HG03571 (cell line): ENCODE data around the gene ERCC1.
"Not testable (repeated sequence)": the region's sequence is repeated elsewhere in the genome, so short reads cannot be mapped to it uniquely, and the experiment has no call there.

Experiments
- ATAC-seq: cut with Tn5 transposase; IDR thresholded peaks from one replicate; pipeline ENCODE4 v1.9.1; 2021; ENCODE audit not compliant: unreplicated experiment

Gene ERCC1

GRCh38 chr19:45431008-45431407 is 7.3 kb upstream of the ERCC1 start:
- not testable (repeated sequence) for ATAC-seq

DNA sequence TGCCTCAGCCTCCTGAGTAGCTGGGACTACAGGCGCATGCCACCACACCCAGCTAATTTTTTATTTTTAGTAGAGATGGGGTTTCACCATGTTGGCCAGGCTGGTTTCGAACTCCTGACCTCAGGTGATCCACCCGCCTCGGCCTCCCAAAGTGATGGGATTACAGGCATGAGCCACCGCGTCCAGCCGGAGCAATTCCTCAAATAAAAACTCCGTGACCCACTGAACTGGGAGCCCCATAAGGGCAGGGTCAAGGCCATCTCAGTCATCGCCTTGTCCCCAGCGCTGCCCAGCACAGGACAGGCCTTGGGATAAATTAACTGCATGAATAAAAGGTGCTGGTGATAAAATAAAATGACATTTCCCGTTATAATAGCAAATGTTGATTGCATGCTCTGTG is 6.2 kb upstream of the ERCC1 start:
- not testable (repeated sequence) for ATAC-seq

DNA sequence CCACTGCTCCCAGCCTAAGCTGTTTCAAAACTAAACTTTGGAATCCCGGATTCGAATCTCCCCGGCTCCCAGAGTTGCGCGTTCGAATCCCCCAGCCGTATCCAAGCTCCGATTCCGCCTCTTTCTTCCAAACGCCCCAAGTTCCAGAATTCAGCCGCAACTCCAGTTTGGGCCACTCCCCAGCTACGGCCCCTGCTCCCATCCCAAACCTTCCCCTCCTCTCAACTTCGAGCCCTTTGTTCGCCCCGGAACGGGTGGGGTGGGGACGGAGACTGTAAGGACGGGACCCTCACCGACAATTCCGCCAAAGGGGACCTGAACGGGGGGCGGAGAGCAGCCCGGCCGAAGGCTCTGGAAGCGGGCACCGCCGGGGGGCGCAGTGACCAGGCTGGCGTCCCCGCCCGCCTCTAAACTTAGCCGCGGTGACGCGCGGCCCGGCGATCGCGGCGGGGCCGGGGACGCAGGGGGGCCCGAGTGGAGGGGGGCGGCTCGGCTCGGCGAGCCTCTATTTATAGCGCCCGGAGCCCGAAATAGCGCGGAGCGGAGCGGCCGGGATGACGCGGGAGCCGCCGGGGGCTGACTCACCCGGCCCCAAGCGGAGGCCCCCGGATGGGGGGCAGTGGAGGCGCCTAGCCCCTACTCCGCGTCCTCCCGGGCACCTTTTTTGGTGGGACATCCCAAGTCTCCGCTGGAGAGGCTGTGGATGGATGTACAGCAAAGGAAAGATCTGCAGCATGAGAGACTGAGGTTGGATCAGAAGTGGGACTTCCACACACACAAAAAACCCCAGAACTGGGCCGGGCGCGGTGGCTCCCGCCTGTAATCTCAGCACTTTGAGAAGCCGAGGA is 4.9 kb upstream of the ERCC1 start:
- no peak for ATAC-seq

- ATAC-seq, result peak; percentile 12
These were observed 708 bp upstream of the ERCC1 start for GRCh38 chr19:45424191-45425058.

DNA sequence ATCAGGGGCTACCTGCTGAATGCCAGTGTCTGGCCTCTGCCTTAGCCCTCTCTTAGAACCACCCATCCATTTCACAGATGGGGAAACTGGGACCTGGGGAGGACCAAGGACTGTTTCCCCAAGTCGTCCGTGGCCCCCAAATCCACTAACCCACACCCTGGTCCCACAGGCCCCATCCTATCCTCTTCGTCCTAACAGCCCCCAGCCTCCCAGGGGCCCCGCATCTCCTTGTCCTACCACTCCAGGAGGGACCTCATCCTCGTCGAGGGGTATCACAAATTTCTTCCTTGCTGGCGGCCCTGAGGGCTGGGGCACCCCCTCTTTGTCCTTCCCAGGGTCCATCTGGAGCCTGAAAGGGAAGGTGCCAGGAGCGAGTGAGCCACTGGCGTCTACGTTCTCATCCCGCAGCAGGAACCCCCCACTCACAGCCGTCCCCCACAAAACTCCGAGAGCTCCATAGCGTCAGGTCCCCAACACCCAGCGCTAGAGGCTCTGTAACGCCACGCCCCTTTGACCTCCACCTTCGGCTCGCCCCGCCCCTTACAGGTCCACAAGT is 606 bp downstream of the ERCC1 start:
- ATAC-seq, result peak; percentile 47

- ATAC-seq, result no peak
These were observed 1.7 kb downstream of the ERCC1 start for GRCh38 chr19:45421947-45422498.

GRCh38 chr19:45420871-45421270 is 2.8 kb downstream of the ERCC1 start:
- no peak for ATAC-seq

- ATAC-seq, result no peak
These were observed 3.4 kb downstream of the ERCC1 start for GRCh38 chr19:45420356-45420755.

DNA sequence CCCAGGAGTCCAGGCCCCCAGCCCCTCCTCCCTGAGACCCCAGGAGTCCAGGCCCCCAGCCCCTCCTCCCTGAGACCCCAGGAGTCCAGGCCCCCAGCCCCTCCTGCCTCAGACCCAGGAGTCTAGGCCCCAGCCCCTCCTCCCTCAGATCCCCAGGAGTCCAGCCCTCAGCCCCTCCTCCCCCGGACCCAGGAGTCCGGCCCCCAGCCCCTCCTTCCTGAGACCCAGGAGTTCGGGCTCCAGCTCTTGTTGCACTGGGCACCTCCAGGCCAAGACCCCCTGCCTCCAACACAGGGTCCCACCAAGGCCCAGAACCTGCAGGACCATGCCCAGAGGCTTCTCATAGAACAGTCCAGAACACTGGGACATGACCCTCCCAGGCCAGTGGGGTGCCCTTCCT is 3.8 kb downstream of the ERCC1 start:
- no peak for ATAC-seq

GRCh38 chr19:45419396-45419795 is 4.3 kb downstream of the ERCC1 start:
- ATAC-seq, result peak; percentile 38

- ATAC-seq, result no peak
These were observed 4.9 kb downstream of the ERCC1 start for GRCh38 chr19:45418802-45419201.

DNA sequence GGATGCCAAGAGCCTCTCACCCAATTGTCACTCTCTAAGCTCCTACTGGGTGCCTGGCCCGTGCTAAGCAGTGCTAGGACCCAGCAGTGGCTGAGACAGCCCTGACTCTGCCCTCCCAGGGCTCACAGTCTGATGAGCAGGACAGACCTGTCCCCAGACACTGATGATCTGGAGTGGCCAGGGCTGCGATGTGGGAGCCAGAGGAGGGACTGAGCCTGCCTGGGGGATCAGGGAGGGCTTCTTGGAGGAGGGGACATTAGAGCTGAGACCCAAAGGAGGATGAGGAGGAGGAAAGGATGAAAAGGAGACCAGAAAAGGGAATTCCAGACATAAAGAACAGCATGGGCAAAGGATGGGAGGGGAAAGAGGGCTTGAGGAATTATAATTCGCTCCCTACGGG is 6.6 kb downstream of the ERCC1 start:
- ATAC-seq, result no peak

DNA sequence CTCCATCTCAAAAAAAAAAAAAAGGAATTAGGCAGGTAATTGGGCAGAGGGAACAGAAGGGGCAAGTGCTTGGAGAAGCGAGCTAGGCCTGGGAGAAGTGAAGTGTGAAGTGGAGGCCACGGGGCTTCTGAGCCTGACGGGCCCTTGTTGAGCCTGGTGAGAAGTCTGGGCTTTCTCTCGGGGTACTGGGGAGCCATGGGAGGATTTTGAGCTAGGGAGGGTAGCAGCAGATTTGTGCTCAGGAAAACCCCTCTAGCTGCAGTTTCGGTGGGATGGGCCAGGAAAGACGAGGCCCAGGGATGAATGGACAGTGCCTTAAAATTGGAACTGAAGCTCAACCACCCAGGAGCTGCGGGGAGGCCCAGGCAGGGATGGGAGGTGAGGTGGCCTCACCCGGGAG is 9.2 kb downstream of the ERCC1 start:
- no peak for ATAC-seq

DNA sequence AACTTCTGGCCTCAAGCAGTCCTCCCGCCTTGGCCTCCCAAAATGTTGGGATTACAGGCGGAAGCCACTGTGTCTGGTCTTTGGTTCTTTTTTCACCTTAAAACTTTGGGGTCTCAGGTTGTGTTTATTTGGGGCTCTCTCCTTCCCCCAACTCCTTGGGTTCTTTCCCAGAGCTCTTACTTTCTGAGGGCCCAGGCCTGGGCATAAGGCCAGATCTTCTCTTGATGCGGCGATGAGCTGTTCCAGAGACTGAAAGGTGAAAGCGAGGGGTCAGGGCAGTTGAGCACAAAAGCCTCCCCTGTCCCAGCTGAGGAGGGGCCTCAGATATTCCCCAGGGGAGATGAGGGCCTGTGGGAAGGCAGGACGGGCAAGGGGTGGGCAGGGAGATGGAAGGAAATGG is 10.2 kb downstream of the ERCC1 start:
- no peak for ATAC-seq

DNA sequence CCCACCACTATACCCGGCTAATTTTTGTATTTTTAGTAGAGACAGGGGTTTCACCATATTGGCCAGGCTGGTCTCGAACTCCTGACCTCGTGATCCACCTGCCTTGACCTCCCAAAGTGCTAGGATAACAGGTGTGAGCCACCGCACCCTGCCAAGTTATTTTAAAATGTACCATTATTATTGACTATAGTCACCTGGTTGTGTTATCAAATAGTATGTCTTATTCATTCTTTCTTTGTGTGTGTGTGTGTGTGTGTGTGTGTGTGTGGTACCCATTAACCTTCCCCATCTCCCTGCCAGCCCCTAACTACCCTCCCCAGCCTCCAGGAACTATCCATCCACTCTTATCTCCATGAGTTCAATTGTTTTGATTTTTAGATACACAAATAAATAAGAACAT is 13.4 kb downstream of the ERCC1 start:
- not testable (repeated sequence) for ATAC-seq

- no peak for ATAC-seq
These were observed 14.2 kb downstream of the ERCC1 start for GRCh38 chr19:45409557-45409920.

- no peak for ATAC-seq
These were observed 14.7 kb downstream of the ERCC1 start for GRCh38 chr19:45408830-45409556.

- ATAC-seq, result no peak
These were observed 15.6 kb downstream of the ERCC1 start for GRCh38 chr19:45408121-45408520.

- not testable (repeated sequence) for ATAC-seq
These were observed 16.1 kb downstream of the ERCC1 start for GRCh38 chr19:45407585-45407984.

- ATAC-seq, result no peak
These were observed 16.7 kb downstream of the ERCC1 start for GRCh38 chr19:45407091-45407375.
